Left ventricle myocardium inferior (tissue), 1 donor: ENCODE measurements around the gene PPP6R3. TPM values are rescaled to one million over a fixed set of nuclear protein-coding genes. Genes with fewer than 3 reads are reported as not detected.

Experiments used
- DNase-seq: peaks from one replicate; pipeline ENCODE4 v3.0.0-alpha.2; 2020
- H3K27ac ChIP-seq: fragments of 200-600 bp; replicated peaks from 2 replicates; pipeline ENCODE4 v1.8.0; 2021
- H3K27me3 ChIP-seq: fragments of 200-600 bp; 2 replicates; pipeline ENCODE4 v1.8.0; 2021; ENCODE audit warnings: low read depth
- H3K36me3 ChIP-seq: fragments of 200-600 bp; 2 replicates; pipeline ENCODE4 v1.8.0; 2021
- H3K4me1 ChIP-seq: fragments of 200-600 bp; 2 replicates; pipeline ENCODE4 v1.8.0; 2021
- H3K4me3 ChIP-seq: fragments of 200-600 bp; 2 replicates; pipeline ENCODE4 v1.8.0; 2021; ENCODE audit warnings: mild to moderate bottlenecking, moderate library complexity
- H3K9me3 ChIP-seq: fragments of 200-600 bp; replicated peaks from 2 replicates; pipeline ENCODE4 v1.8.0; 2021
- CTCF ChIP-seq: fragments of 200-600 bp; IDR thresholded peaks from 2 replicates; pipeline ENCODE4 v1.8.0; 2021; ENCODE audit warnings: antibody characterized with exemption, mild to moderate bottlenecking, borderline replicate concordance
- intact Hi-C: fragments of 100-400 bp; cut with micrococcal nuclease; formaldehyde crosslinking; loops from one replicate; pipeline ENCODE4 v1.11.0; 2022
- total RNA-seq: library from RNA; stranded (reverse); fragmentation: NEBNext Ultra II Directional; extraction: Animal tissue kit (Norgen Biotek cat#: 25700); gene quantifications from one replicate; pipeline ENCODE4 v1.2.1, GENCODE V29; 2021
- donor health status: DM: no; HTN: yes; CAD: no; lungs with severe emphysema.

Gene PPP6R3
- total RNA-seq, 1 donor from 2014 or later = 78.8 TPM

- no peak for TF ChIP-seq CTCF
- DNase-seq = no peak
- Histone ChIP-seq H3K4me3 (no peak overlapping the region), H3K9me3 (no peaks in the 10 kb centered on the region), H3K4me1 (peaks cover 47% of the 10 kb centered on the region), H3K27me3 (no peaks in the 10 kb centered on the region), H3K36me3 (peaks cover 87% of the 10 kb centered on the region), H3K27ac (peak overlapping the region; percentile 58)
- intact Hi-C loops = loop anchor here (10.0 kb wide), 1 partner anchor 125 kb away; the partner anchor contains the start of gene PPP6R3
Observed at GRCh38 chr11:68589547-68590216, 129.1 kb downstream of the PPP6R3 start.

- intact Hi-C loops = no loop called here
- H3K4me3 ChIP-seq = no peak overlapping the region
- TF ChIP-seq CTCF = no peak
- DNase-seq = no peak
- H3K36me3 ChIP-seq = peaks cover 84% of the 10 kb centered on the region
- H3K27ac ChIP-seq = no peak overlapping the region
- H3K9me3 ChIP-seq = no peaks in the 10 kb centered on the region
- no peaks in the 10 kb centered on the region for H3K27me3 ChIP-seq
- peaks cover 27% of the 10 kb centered on the region for H3K4me1 ChIP-seq
Observed at GRCh38 chr11:68591719-68592118, 131.2 kb downstream of the PPP6R3 start.

- no peak overlapping the region for H3K27ac ChIP-seq
- no peak overlapping the region for H3K4me3 ChIP-seq
- no peak for DNase-seq
- no peak for TF ChIP-seq CTCF
- H3K4me1 ChIP-seq = peaks cover 24% of the 10 kb centered on the region
- no peaks in the 10 kb centered on the region for H3K9me3 ChIP-seq
- H3K27me3 ChIP-seq = no peaks in the 10 kb centered on the region
- H3K36me3 ChIP-seq = peaks cover 85% of the 10 kb centered on the region
- intact Hi-C loops = no loop called here
Observed at GRCh38 chr11:68593441-68593840, 132.9 kb downstream of the PPP6R3 start.

GRCh38 chr11:68594123-68594522 lies 133.6 kb downstream of the PPP6R3 start:
- intact Hi-C loops = no loop called here
- H3K36me3 ChIP-seq = peaks cover 85% of the 10 kb centered on the region
- H3K4me3 ChIP-seq = no peak overlapping the region
- H3K4me1 ChIP-seq = peaks cover 23% of the 10 kb centered on the region
- no peak for DNase-seq
- no peaks in the 10 kb centered on the region for H3K27me3 ChIP-seq
- no peak overlapping the region for H3K27ac ChIP-seq
- TF ChIP-seq CTCF = no peak
- no peaks in the 10 kb centered on the region for H3K9me3 ChIP-seq

- no peak for TF ChIP-seq CTCF
- H3K36me3 ChIP-seq = peaks cover 87% of the 10 kb centered on the region
- no peak for DNase-seq
- peaks cover 7% of the 10 kb centered on the region for H3K4me1 ChIP-seq
- H3K9me3 ChIP-seq = no peaks in the 10 kb centered on the region
- no peaks in the 10 kb centered on the region for H3K27me3 ChIP-seq
- no peak overlapping the region for H3K27ac ChIP-seq
- intact Hi-C loops = no loop called here
- no peak overlapping the region for H3K4me3 ChIP-seq
Observed at GRCh38 chr11:68596231-68596630, 135.7 kb downstream of the PPP6R3 start.
